ENCODE data around the gene CSK.
A peak's percentile ranks its signal among the peaks of the same experiment; 100 is the strongest.

Gene CSK

DNA sequence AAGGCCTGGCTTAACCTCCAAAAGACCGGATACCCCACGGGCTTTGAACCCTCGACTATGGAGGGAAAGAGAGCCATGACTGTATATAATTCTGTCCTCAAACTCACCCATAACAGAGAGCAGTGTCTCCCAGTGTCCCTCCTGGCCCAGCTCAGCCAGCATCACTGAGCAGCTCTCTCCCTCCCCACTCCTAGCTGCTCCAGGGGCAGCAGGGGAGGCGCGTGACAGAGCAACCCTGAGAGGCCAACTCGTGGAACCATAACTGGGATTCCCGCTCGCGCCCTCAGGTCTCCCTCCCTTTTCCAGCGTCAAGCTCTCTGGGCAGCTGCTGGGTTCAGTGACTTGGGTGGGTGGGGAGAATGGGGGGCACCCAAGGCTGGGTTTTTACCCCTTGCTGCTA lies 44.0 kb downstream of the CSK start:
- Histone ChIP-seq H3K27me3 (ENCODE audit: insufficient read depth, low read length) (peaks cover 55% of the 10 kb centered on the region), H3K36me3 (ENCODE audit: insufficient read depth, low read depth, low read length) (no peaks in the 10 kb centered on the region), H3K4me1 (ENCODE audit: insufficient read depth, low read length) (no peaks in the 10 kb centered on the region; the same call in 1 of the 2 replicates), H3K27ac (ENCODE audit: low read length) (no peak overlapping the region), H3K9ac (ENCODE audit: low read depth, low read length) (no peak overlapping the region), H3K4me3 (ENCODE audit: low read length) (no peak overlapping the region), H3K9me3 (ENCODE audit: insufficient read depth, low read depth, low read length) (no peaks in the 10 kb centered on the region)

DNA sequence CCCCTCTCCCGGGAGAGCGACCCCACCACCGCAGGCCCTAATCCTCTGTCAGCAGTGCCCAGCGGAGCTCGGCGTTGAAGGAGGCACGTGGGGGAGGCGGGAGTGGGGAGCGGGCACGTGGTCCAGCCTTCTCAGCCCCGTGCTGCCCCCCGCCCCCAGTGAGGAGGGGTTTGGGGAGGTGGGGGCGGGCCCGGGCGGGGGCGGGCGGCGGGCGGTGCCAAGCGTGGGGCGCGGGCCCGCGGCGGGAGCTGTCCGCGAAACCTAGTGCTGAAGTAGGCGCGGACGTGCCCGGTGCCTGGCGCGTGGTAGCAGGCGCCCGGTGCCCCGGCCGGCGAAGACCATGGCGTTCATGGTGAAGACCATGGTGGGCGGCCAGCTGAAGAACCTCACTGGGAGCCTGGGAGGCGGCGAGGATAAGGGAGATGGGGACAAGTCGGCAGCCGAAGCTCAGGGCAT lies 44.5 kb downstream of the CSK start, which contains the start of gene CPLX3:
Gene CPLX3, plus strand, starts transcription at position 264 of the 456 bp plus-strand sequence. Its CDS starts 77 bp downstream, at position 341.
- no peak within 1 kb of the TSS for H3K9ac ChIP-seq (ENCODE audit: low read depth, low read length)
- H3K27me3 ChIP-seq (ENCODE audit: insufficient read depth, low read length), result peaks cover 55% of the 10 kb centered on the region
- H3K9me3 ChIP-seq (ENCODE audit: insufficient read depth, low read depth, low read length), result no peaks in the 10 kb centered on the region
- H3K4me3 ChIP-seq (ENCODE audit: low read length), result peak within 1 kb of the TSS; percentile 43; the same call in 1 of the 2 replicates
- H3K27ac ChIP-seq (ENCODE audit: low read length), result no peak within 1 kb of the TSS
- H3K36me3 ChIP-seq (ENCODE audit: insufficient read depth, low read depth, low read length), result no peaks in the 10 kb centered on the region
- no peaks in the 10 kb centered on the region; the same call in 1 of the 2 replicates for H3K4me1 ChIP-seq (ENCODE audit: insufficient read depth, low read length)

DNA sequence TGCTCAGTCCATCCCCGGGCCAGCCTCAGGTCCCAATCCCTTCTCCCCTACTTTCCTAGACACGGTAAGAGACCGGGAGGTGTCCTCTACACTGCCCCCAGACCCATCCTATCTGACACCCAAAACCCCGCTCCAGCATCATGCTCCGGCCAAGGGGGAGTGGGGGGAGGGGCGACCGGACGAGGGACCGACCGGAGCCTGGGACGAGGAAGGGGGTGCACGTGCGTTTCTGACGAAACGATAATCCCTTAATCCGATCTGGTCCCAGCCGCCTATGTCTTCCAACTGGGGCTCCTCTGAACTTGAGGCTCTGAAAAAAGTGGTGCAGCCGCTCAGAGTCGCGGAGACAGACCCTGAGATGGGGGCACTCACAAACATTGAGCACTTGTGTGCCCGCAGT lies 45.0 kb downstream of the CSK start:
- Histone ChIP-seq H3K36me3 (ENCODE audit: insufficient read depth, low read depth, low read length) (no peaks in the 10 kb centered on the region), H3K9ac (ENCODE audit: low read depth, low read length) (no peak overlapping the region), H3K27ac (ENCODE audit: low read length) (no peak overlapping the region), H3K9me3 (ENCODE audit: insufficient read depth, low read depth, low read length) (no peaks in the 10 kb centered on the region), H3K4me3 (ENCODE audit: low read length) (peak overlapping the region; percentile 43; the same call in 1 of the 2 replicates), H3K27me3 (ENCODE audit: insufficient read depth, low read length) (peaks cover 55% of the 10 kb centered on the region), H3K4me1 (ENCODE audit: insufficient read depth, low read length) (no peaks in the 10 kb centered on the region; the same call in 1 of the 2 replicates)

DNA sequence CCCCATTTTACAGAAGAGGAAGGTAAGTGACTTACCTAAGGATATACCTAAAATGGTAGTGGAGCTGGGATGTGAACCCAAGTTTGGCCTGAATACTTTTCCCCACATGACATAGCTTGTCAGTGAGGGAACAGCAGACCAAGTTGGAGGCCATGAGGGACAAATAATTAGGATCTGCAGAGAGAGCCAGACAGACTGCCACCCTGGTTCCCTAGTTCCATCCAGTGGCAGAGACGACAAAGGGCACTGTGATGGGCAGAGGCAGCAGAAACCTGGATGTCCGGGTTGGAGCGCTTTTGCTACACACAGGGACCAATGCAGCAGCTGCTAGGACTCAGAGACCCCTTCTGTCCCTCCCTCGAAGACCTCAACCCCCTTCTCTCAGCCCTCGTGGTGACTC lies 45.7 kb downstream of the CSK start:
- H3K27ac ChIP-seq (ENCODE audit: low read length), result no peak overlapping the region
- no peaks in the 10 kb centered on the region for H3K36me3 ChIP-seq (ENCODE audit: insufficient read depth, low read depth, low read length)
- no peaks in the 10 kb centered on the region; the same call in 1 of the 2 replicates for H3K4me1 ChIP-seq (ENCODE audit: insufficient read depth, low read length)
- H3K4me3 ChIP-seq (ENCODE audit: low read length), result no peak overlapping the region
- H3K27me3 ChIP-seq (ENCODE audit: insufficient read depth, low read length), result peaks cover 55% of the 10 kb centered on the region
- no peaks in the 10 kb centered on the region for H3K9me3 ChIP-seq (ENCODE audit: insufficient read depth, low read depth, low read length)
- H3K9ac ChIP-seq (ENCODE audit: low read depth, low read length), result no peak overlapping the region

DNA sequence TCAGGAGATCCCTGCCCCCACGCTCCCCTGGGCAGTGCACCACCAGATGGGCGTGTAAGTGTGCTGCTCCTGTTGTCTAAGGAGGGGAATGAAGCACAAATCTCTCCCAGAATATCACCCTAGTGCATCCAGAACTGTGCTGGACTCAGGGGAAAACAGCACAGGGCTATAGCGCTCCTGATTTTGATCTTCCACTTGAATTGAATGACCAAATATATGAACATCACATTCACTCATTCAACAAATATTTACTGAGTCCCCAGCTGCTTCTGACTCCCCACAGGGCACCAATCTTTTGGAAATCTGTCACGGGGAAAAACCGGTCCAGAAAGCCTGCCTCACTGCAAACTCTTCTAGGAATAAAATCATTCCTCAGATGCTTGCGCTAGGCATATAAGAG lies 47.0 kb downstream of the CSK start:
- peaks cover 52% of the 10 kb centered on the region for H3K27me3 ChIP-seq (ENCODE audit: insufficient read depth, low read length)
- H3K4me3 ChIP-seq (ENCODE audit: low read length), result no peak overlapping the region
- H3K27ac ChIP-seq (ENCODE audit: low read length), result no peak overlapping the region
- no peak overlapping the region for H3K9ac ChIP-seq (ENCODE audit: low read depth, low read length)
- H3K36me3 ChIP-seq (ENCODE audit: insufficient read depth, low read depth, low read length), result no peaks in the 10 kb centered on the region
- no peaks in the 10 kb centered on the region for H3K9me3 ChIP-seq (ENCODE audit: insufficient read depth, low read depth, low read length)
- H3K4me1 ChIP-seq (ENCODE audit: insufficient read depth, low read length), result no peaks in the 10 kb centered on the region; the same call in 1 of the 2 replicates

DNA sequence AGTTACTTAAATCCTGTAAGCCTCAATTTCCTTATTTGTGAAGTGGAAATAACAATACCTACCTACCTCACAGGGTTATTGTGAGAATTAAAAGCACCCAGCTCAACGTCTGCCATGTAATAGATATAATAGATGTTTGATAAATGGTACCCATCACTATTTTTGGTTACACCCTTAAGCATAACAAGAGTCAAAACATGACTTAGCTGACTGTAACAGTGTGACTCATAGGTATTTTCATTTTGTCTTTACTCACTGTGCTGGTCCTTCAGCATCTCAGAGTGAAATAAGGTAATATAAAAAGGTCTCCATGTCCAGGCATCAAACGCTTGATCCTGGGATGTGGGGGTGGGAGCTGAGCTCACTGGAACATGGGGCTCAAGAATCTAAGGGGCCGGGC lies 47.6 kb downstream of the CSK start:
- H3K9ac ChIP-seq (ENCODE audit: low read depth, low read length), result no peak overlapping the region
- H3K4me3 ChIP-seq (ENCODE audit: low read length), result no peak overlapping the region
- no peak overlapping the region for H3K27ac ChIP-seq (ENCODE audit: low read length)
- peaks cover 45% of the 10 kb centered on the region for H3K27me3 ChIP-seq (ENCODE audit: insufficient read depth, low read length)
- no peaks in the 10 kb centered on the region; the same call in 1 of the 2 replicates for H3K4me1 ChIP-seq (ENCODE audit: insufficient read depth, low read length)
- H3K36me3 ChIP-seq (ENCODE audit: insufficient read depth, low read depth, low read length), result no peaks in the 10 kb centered on the region
- H3K9me3 ChIP-seq (ENCODE audit: insufficient read depth, low read depth, low read length), result no peaks in the 10 kb centered on the region

DNA sequence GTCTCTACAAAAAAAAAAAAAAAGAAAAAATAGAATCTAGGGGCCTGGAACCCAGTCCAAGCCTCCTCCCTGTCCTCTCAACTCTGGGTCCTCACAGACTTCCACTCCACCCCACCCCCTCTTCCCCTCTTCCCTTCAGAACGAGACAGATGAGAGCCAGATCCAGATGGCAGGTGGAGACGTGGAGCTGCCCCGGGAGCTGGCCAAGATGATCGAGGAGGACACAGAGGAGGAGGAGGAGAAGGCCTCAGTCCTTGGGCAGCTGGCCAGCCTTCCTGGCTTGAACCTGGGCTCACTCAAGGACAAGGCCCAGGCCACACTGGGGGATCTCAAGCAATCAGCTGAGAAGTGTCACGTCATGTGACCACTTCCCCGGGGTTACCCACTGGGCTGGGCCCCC lies 48.1 kb downstream of the CSK start:
- Histone ChIP-seq H3K4me1 (ENCODE audit: insufficient read depth, low read length) (no peaks in the 10 kb centered on the region; the same call in 1 of the 2 replicates), H3K27ac (ENCODE audit: low read length) (no peak overlapping the region), H3K4me3 (ENCODE audit: low read length) (no peak overlapping the region), H3K9ac (ENCODE audit: low read depth, low read length) (no peak overlapping the region), H3K27me3 (ENCODE audit: insufficient read depth, low read length) (peaks cover 40% of the 10 kb centered on the region), H3K9me3 (ENCODE audit: insufficient read depth, low read depth, low read length) (no peaks in the 10 kb centered on the region), H3K36me3 (ENCODE audit: insufficient read depth, low read depth, low read length) (no peaks in the 10 kb centered on the region)

DNA sequence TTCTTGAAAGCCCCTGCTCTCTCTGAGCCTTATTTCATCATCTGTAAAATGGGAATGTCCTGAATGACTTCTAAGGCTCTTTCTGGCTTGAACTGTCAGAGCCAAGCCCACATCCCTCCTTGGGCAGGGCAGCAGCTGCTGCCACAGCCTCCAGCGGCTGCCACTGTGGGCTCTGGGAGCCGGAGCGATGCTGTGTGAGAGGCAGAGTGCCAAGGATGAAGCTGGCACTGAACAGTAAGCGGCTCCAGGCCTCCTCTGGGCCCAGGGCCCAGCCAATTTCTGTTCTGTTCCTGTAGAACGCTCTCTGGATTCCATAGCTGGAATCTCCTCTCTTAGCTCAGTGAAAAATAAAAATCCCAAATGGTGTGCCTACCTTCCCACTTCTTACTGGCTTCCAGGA lies 49.0 kb downstream of the CSK start:
- H3K27ac ChIP-seq (ENCODE audit: low read length), result no peak overlapping the region
- no peaks in the 10 kb centered on the region for H3K36me3 ChIP-seq (ENCODE audit: insufficient read depth, low read depth, low read length)
- H3K9me3 ChIP-seq (ENCODE audit: insufficient read depth, low read depth, low read length), result no peaks in the 10 kb centered on the region
- no peaks in the 10 kb centered on the region; the same call in 1 of the 2 replicates for H3K4me1 ChIP-seq (ENCODE audit: insufficient read depth, low read length)
- peaks cover 32% of the 10 kb centered on the region for H3K27me3 ChIP-seq (ENCODE audit: insufficient read depth, low read length)
- no peak overlapping the region for H3K9ac ChIP-seq (ENCODE audit: low read depth, low read length)
- H3K4me3 ChIP-seq (ENCODE audit: low read length), result no peak overlapping the region

DNA sequence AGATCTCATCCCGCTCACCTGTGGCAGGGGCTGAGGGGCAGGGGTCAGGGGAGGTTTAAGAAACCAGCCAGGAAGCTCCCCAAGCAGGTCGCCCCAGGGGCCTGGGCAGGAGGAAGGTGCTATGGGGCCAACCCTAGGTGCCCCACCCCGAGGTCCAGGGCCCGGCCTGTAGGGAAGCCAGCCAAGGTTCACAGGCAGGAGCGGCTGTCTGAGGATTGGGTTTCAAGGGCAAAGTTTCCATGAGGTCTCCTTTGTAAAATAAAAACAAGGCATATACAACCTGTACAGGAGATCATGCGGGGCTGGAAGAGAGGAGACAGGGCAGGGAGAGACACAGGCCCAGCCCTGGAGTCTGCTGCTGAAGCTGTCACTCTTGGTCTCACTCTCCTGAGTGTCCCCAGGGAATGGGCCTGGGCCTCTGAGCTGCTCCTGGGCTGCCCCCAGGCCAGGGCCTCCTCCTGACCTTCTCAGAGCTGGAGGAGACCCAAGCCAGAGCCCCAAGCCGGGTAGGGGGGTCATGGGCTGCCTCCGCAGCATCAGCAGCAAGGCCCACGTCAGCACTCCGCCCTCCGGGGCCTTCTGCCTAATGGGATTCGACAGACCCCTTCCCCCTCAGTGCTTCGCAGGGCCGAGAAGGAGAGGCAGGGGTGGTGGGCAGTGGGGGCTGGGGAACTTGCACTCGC lies 50.1 kb downstream of the CSK start:
- H3K9me3 ChIP-seq (ENCODE audit: insufficient read depth, low read depth, low read length), result no peaks in the 10 kb centered on the region
- H3K27ac ChIP-seq (ENCODE audit: low read length), result no peak overlapping the region
- H3K36me3 ChIP-seq (ENCODE audit: insufficient read depth, low read depth, low read length), result no peaks in the 10 kb centered on the region
- H3K27me3 ChIP-seq (ENCODE audit: insufficient read depth, low read length), result peaks cover 22% of the 10 kb centered on the region
- H3K9ac ChIP-seq (ENCODE audit: low read depth, low read length), result no peak overlapping the region
- no peak overlapping the region for H3K4me3 ChIP-seq (ENCODE audit: low read length)
- no peaks in the 10 kb centered on the region for H3K4me1 ChIP-seq (ENCODE audit: insufficient read depth, low read length)

DNA sequence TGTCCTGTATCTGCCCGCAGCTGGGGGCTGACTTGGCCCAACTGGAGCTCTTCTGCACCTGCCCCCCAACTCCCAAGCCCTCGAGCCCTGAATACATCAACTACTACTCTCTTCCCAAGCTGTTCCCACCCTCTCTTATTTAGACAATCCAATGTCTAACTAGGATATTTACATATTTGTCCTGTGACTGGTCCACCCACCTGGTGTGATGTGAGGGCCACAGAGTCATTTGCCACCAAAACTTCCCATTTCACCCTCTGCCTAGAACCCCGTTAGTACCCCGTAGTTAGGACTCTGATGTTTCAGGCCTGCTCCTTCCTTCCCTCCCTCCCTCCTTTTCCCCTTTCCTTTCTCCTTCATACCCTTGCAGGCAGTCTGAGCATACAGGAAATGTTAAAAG lies 50.9 kb downstream of the CSK start:
- Histone ChIP-seq H3K36me3 (ENCODE audit: insufficient read depth, low read depth, low read length) (no peaks in the 10 kb centered on the region), H3K4me1 (ENCODE audit: insufficient read depth, low read length) (no peaks in the 10 kb centered on the region)

DNA sequence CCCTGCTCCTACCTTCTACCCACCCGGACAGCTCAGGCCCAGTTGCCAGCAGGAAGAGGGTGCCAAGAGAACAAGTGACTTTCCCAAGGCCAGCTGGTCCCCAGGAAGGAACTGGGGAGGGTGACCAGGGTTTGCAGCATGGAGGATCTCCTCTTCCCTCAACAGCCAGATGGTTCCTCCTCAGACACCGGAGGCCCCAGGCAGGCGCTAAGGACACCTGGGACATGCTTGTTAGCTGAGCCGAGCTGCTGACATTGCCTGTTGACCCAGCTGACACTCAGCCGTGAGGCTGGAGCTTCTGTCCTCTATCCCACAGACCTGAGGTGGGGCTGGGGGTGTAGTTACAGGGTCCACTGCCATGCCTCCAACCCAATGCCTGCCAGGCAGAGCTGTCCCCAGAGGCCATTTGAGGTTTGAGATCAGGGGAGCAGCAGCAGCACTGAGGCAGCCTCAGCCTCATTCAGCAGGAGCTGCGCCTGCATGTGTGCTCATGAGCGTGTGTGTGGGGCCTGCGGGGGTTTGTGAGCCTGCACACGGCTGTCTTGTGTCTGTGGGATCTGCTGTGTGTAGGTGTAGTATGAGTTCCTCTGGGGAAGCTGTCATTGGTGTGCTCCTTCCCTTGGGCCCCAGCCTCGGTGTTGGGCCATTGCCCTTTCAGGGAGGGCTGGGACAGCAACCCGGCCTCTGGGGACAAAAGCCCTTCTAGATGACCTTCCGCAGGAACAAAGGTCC lies 51.7 kb downstream of the CSK start:
- Histone ChIP-seq H3K9me3 (ENCODE audit: insufficient read depth, low read depth, low read length) (no peaks in the 10 kb centered on the region), H3K9ac (ENCODE audit: low read depth, low read length) (no peak overlapping the region)

More for the DNA sequence above, 50.9 kb downstream of the CSK start:
- Histone ChIP-seq H3K9me3 (ENCODE audit: insufficient read depth, low read depth, low read length) (no peaks in the 10 kb centered on the region), H3K27me3 (ENCODE audit: insufficient read depth, low read length) (peaks cover 13% of the 10 kb centered on the region), H3K4me3 (ENCODE audit: low read length) (no peak overlapping the region), H3K27ac (ENCODE audit: low read length) (no peak overlapping the region), H3K9ac (ENCODE audit: low read depth, low read length) (no peak overlapping the region; the same call in 1 of the 2 replicates)

More for the DNA sequence above, 51.7 kb downstream of the CSK start:
- Histone ChIP-seq H3K27ac (ENCODE audit: low read length) (no peak overlapping the region), H3K4me1 (ENCODE audit: insufficient read depth, low read length) (no peaks in the 10 kb centered on the region), H3K27me3 (ENCODE audit: insufficient read depth, low read length) (peaks cover 6% of the 10 kb centered on the region), H3K4me3 (ENCODE audit: low read length) (no peak overlapping the region), H3K36me3 (ENCODE audit: insufficient read depth, low read depth, low read length) (no peaks in the 10 kb centered on the region)

All from iPS-20b (cell line).